ENCODE results near the gene GLRX3. TPM values are rescaled to one million over a fixed set of nuclear protein-coding genes. Genes with fewer than 3 reads are reported as not detected.

GLRX3 gene
- total RNA-seq, 1 donor from 2014 or later: 57.5 TPM

GRCh38 chr10:130141460-130141859 lies 5.3 kb downstream of the GLRX3 start:
- no peak for TF ChIP-seq CTCF (IDR thresholded peaks at IDR 0.05)
- no peak for DNase-seq (ENCODE audit: low spot score)
- Mint-ChIP-seq H3K27ac (ENCODE audit: unreplicated experiment) (peak overlapping the region; percentile 43), H3K4me1 (ENCODE audit: low read depth) (peaks cover 46% of the 10 kb centered on the region), H3K9me3 (ENCODE audit: low read depth) (no peaks in the 10 kb centered on the region), H3K27me3 (ENCODE audit: low read depth) (no peaks in the 10 kb centered on the region), H3K4me3 (ENCODE audit: unreplicated experiment) (no peak overlapping the region), H3K36me3 (ENCODE audit: low read depth) (peaks cover 14% of the 10 kb centered on the region)

GRCh38 chr10:130141878-130142277 lies 5.7 kb downstream of the GLRX3 start:
- Mint-ChIP-seq H3K27ac (ENCODE audit: unreplicated experiment) (peak overlapping the region; percentile 43), H3K27me3 (ENCODE audit: low read depth) (no peaks in the 10 kb centered on the region), H3K4me3 (ENCODE audit: unreplicated experiment) (no peak overlapping the region), H3K9me3 (ENCODE audit: low read depth) (no peaks in the 10 kb centered on the region), H3K36me3 (ENCODE audit: low read depth) (peaks cover 17% of the 10 kb centered on the region), H3K4me1 (ENCODE audit: low read depth) (peaks cover 46% of the 10 kb centered on the region)
- no peak for TF ChIP-seq CTCF (IDR thresholded peaks at IDR 0.05)
- no peak for DNase-seq (ENCODE audit: low spot score)

GRCh38 chr10:130146042-130146441 lies 9.9 kb downstream of the GLRX3 start:
- Mint-ChIP-seq H3K9me3 (ENCODE audit: low read depth) (no peaks in the 10 kb centered on the region), H3K4me1 (ENCODE audit: low read depth) (peaks cover 23% of the 10 kb centered on the region), H3K27ac (ENCODE audit: unreplicated experiment) (peak overlapping the region; percentile 33), H3K27me3 (ENCODE audit: low read depth) (no peaks in the 10 kb centered on the region), H3K36me3 (ENCODE audit: low read depth) (peaks cover 15% of the 10 kb centered on the region), H3K4me3 (ENCODE audit: unreplicated experiment) (no peak overlapping the region)
- no peak for DNase-seq (ENCODE audit: low spot score)
- no peak for TF ChIP-seq CTCF (IDR thresholded peaks at IDR 0.05)

GRCh38 chr10:130159192-130159794 lies 23.1 kb downstream of the GLRX3 start:
- Mint-ChIP-seq H3K4me3 (ENCODE audit: unreplicated experiment) (no peak overlapping the region), H3K36me3 (ENCODE audit: low read depth) (peaks cover 15% of the 10 kb centered on the region), H3K27me3 (ENCODE audit: low read depth) (no peaks in the 10 kb centered on the region), H3K4me1 (ENCODE audit: low read depth) (peaks cover 6% of the 10 kb centered on the region), H3K27ac (ENCODE audit: unreplicated experiment) (no peak overlapping the region), H3K9me3 (ENCODE audit: low read depth) (no peaks in the 10 kb centered on the region)
- no peak for TF ChIP-seq CTCF (IDR thresholded peaks at IDR 0.05)
- DNase-seq (ENCODE audit: low spot score): no peak

GRCh38 chr10:130160775-130161174 lies 24.6 kb downstream of the GLRX3 start:
- Mint-ChIP-seq H3K4me3 (ENCODE audit: unreplicated experiment) (no peak overlapping the region), H3K27me3 (ENCODE audit: low read depth) (no peaks in the 10 kb centered on the region), H3K27ac (ENCODE audit: unreplicated experiment) (no peak overlapping the region), H3K9me3 (ENCODE audit: low read depth) (no peaks in the 10 kb centered on the region), H3K4me1 (ENCODE audit: low read depth) (peaks cover 6% of the 10 kb centered on the region), H3K36me3 (ENCODE audit: low read depth) (peaks cover 9% of the 10 kb centered on the region)
- DNase-seq (ENCODE audit: low spot score): no peak
- TF ChIP-seq CTCF (IDR thresholded peaks at IDR 0.05): peak; percentile 26

Data from chondrocyte (in vitro differentiated cells).